ENCODE measurements around the gene GSTA1. TPM values are rescaled to one million over a fixed set of nuclear protein-coding genes. Genes with fewer than 3 reads are reported as not detected.
"Not testable (repeated sequence)": the region's sequence is repeated elsewhere in the genome, so short reads cannot be mapped to it uniquely, and the experiment has no call there.

Gene GSTA1
- total and polyA plus RNA-seq, 2 donors (not counting 1 experiment from before 2014, with no cell fraction given), result not detected

GRCh38 chr6:52826513-52826912, 22.9 kb upstream of the GSTA1 start:
- Histone ChIP-seq H2AFZ (ENCODE audit: low read length) (no peak overlapping the region), H3K27me3 (ENCODE audit: control insufficient read depth, insufficient read depth, low read length) (no peaks in the 10 kb centered on the region), H3K27ac (ENCODE audit: insufficient read depth, low read length) (no peak overlapping the region), H3K36me3 (ENCODE audit: control insufficient read depth, insufficient read depth, low read length) (no peaks in the 10 kb centered on the region), H4K20me1 (ENCODE audit: control insufficient read depth, extremely low read depth, insufficient read depth, low read length) (no peaks in the 10 kb centered on the region), H3K4me3 (replicated peaks in 1 of 4; ENCODE audit: control extremely low read depth in 1 of 4, insufficient read depth in 1 of 4, low read depth in 3 of 4, low read length in 4 of 4) (no peak overlapping the region), H3K4me2 (ENCODE audit: extremely low read depth, insufficient read depth, low read length) (no peak overlapping the region), H3K9ac (ENCODE audit: insufficient read depth, low read length) (no peak overlapping the region), H3K79me2 (ENCODE audit: control insufficient read depth, insufficient read depth, low read length) (no peaks in the 10 kb centered on the region), H3K9me3 (ENCODE audit: control insufficient read depth, insufficient read depth, low read depth, low read length) (no peaks in the 10 kb centered on the region), H3K4me1 (ENCODE audit: control insufficient read depth, extremely low read depth, insufficient read depth, low read length) (no peaks in the 10 kb centered on the region)
- DNase-seq (ENCODE audit: low read depth in 2 of 2), result no peak
- TF ChIP-seq CTCF (conservative IDR thresholded peaks at IDR 0.05 in 1 of 2, IDR thresholded peaks at IDR 0.05 in 1 of 2; ENCODE audit: low read depth in 1 of 2, low read length in 2 of 2), result no peak
- TF ChIP-seq EZH2 (IDR thresholded peaks at IDR 0.05; ENCODE audit: low read length, missing control alignments), result no peak

- H3K4me2 ChIP-seq (ENCODE audit: extremely low read depth, insufficient read depth, low read length); H3K36me3 ChIP-seq (ENCODE audit: control insufficient read depth, insufficient read depth, low read length); H3K9me3 ChIP-seq (ENCODE audit: control insufficient read depth, insufficient read depth, low read depth, low read length); H4K20me1 ChIP-seq (ENCODE audit: control insufficient read depth, extremely low read depth, insufficient read depth, low read length); H3K79me2 ChIP-seq (ENCODE audit: control insufficient read depth, insufficient read depth, low read length); H2AFZ ChIP-seq (ENCODE audit: low read length); H3K9ac ChIP-seq (ENCODE audit: insufficient read depth, low read length); H3K27me3 ChIP-seq (ENCODE audit: control insufficient read depth, insufficient read depth, low read length); H3K4me1 ChIP-seq (ENCODE audit: control insufficient read depth, extremely low read depth, insufficient read depth, low read length); H3K4me3 ChIP-seq (replicated peaks in 1 of 4; ENCODE audit: control extremely low read depth in 1 of 4, insufficient read depth in 1 of 4, low read depth in 3 of 4, low read length in 4 of 4); H3K27ac ChIP-seq (ENCODE audit: insufficient read depth, low read length); DNase-seq (ENCODE audit: low read depth in 2 of 2): not testable (repeated sequence)
Measured at GRCh38 chr6:52825900-52826459, 22.4 kb upstream of the GSTA1 start.

- H3K27ac ChIP-seq (ENCODE audit: insufficient read depth, low read length); H3K36me3 ChIP-seq (ENCODE audit: control insufficient read depth, insufficient read depth, low read length); H3K79me2 ChIP-seq (ENCODE audit: control insufficient read depth, insufficient read depth, low read length); H3K9me3 ChIP-seq (ENCODE audit: control insufficient read depth, insufficient read depth, low read depth, low read length); H3K9ac ChIP-seq (ENCODE audit: insufficient read depth, low read length); H4K20me1 ChIP-seq (ENCODE audit: control insufficient read depth, extremely low read depth, insufficient read depth, low read length); H2AFZ ChIP-seq (ENCODE audit: low read length); H3K4me2 ChIP-seq (ENCODE audit: extremely low read depth, insufficient read depth, low read length); H3K27me3 ChIP-seq (ENCODE audit: control insufficient read depth, insufficient read depth, low read length); H3K4me1 ChIP-seq (ENCODE audit: control insufficient read depth, extremely low read depth, insufficient read depth, low read length); DNase-seq (ENCODE audit: low read depth in 2 of 2); H3K4me3 ChIP-seq (replicated peaks in 1 of 4; ENCODE audit: control extremely low read depth in 1 of 4, insufficient read depth in 1 of 4, low read depth in 3 of 4, low read length in 4 of 4): not testable (repeated sequence)
Measured at GRCh38 chr6:52825270-52825793, 21.7 kb upstream of the GSTA1 start.

- Histone ChIP-seq H3K27me3 (ENCODE audit: control insufficient read depth, insufficient read depth, low read length) (peaks cover 3% of the 10 kb centered on the region), H4K20me1 (ENCODE audit: control insufficient read depth, extremely low read depth, insufficient read depth, low read length) (no peaks in the 10 kb centered on the region), H3K4me1 (ENCODE audit: control insufficient read depth, extremely low read depth, insufficient read depth, low read length) (no peaks in the 10 kb centered on the region), H3K9ac (ENCODE audit: insufficient read depth, low read length) (no peak overlapping the region), H3K79me2 (ENCODE audit: control insufficient read depth, insufficient read depth, low read length) (no peaks in the 10 kb centered on the region), H3K27ac (ENCODE audit: insufficient read depth, low read length) (no peak overlapping the region), H3K36me3 (ENCODE audit: control insufficient read depth, insufficient read depth, low read length) (no peaks in the 10 kb centered on the region), H3K4me2 (ENCODE audit: extremely low read depth, insufficient read depth, low read length) (no peak overlapping the region), H3K9me3 (ENCODE audit: control insufficient read depth, insufficient read depth, low read depth, low read length) (no peaks in the 10 kb centered on the region), H3K4me3 (replicated peaks in 1 of 4; ENCODE audit: control extremely low read depth in 1 of 4, insufficient read depth in 1 of 4, low read depth in 3 of 4, low read length in 4 of 4) (no peak overlapping the region), H2AFZ (ENCODE audit: low read length) (no peak overlapping the region)
- TF ChIP-seq EZH2 (IDR thresholded peaks at IDR 0.05; ENCODE audit: low read length, missing control alignments) (no peak), CTCF (conservative IDR thresholded peaks at IDR 0.05 in 1 of 2, IDR thresholded peaks at IDR 0.05 in 1 of 2; ENCODE audit: low read depth in 1 of 2, low read length in 2 of 2) (no peak)
- DNase-seq (ENCODE audit: low read depth in 2 of 2), result no peak
Measured at GRCh38 chr6:52821842-52822241, 18.2 kb upstream of the GSTA1 start.
